ENCODE data around the gene LRRC4. TPM values are rescaled to one million over a fixed set of nuclear protein-coding genes. Genes with fewer than 3 reads are reported as not detected.

Gene LRRC4
- total RNA-seq, 2 donors from 2014 or later = 2.9 to 7.2 TPM

- H3K27ac ChIP-seq = no peak overlapping the region
Measured at GRCh38 chr7:128004623-128005022, 26.6 kb downstream of the LRRC4 start.

GRCh38 chr7:128003787-128004186, 27.4 kb downstream of the LRRC4 start:
- H3K4me1 ChIP-seq = peaks cover 3 to 41% of the 10 kb centered on the region in 2 donors
- H3K36me3 ChIP-seq = no peaks in the 10 kb centered on the region
- no peak overlapping the region for H3K4me3 ChIP-seq
- H3K27ac ChIP-seq = no peak overlapping the region
- no peak for TF ChIP-seq CTCF (IDR thresholded peaks at IDR 0.05)
- H3K27me3 ChIP-seq = no peaks in the 10 kb centered on the region
- no peaks in the 10 kb centered on the region for H3K9me3 ChIP-seq
- DNase-seq (ENCODE audit: low spot score) = no peak

More at GRCh38 chr7:128004623-128005022, 26.6 kb downstream of the LRRC4 start:
- no peak for TF ChIP-seq CTCF (IDR thresholded peaks at IDR 0.05)
- Histone ChIP-seq H3K4me1 (peaks cover 3 to 32% of the 10 kb centered on the region in 2 donors), H3K36me3 (no peaks in the 10 kb centered on the region), H3K9me3 (no peaks in the 10 kb centered on the region), H3K27me3 (no peaks in the 10 kb centered on the region), H3K4me3 (no peak overlapping the region)
- DNase-seq (ENCODE audit: low spot score) = no peak

- TF ChIP-seq CTCF (IDR thresholded peaks at IDR 0.05) = no peak
- no peak for DNase-seq (ENCODE audit: low spot score)
- no peaks in the 10 kb centered on the region for H3K9me3 ChIP-seq
- H3K27me3 ChIP-seq = no peaks in the 10 kb centered on the region
- H3K4me3 ChIP-seq = no peak overlapping the region
- H3K4me1 ChIP-seq = peaks cover 3 to 47% of the 10 kb centered on the region in 2 donors
- no peak overlapping the region for H3K27ac ChIP-seq
- no peaks in the 10 kb centered on the region for H3K36me3 ChIP-seq
Measured at GRCh38 chr7:128003167-128003566, 28.1 kb downstream of the LRRC4 start.

DNA sequence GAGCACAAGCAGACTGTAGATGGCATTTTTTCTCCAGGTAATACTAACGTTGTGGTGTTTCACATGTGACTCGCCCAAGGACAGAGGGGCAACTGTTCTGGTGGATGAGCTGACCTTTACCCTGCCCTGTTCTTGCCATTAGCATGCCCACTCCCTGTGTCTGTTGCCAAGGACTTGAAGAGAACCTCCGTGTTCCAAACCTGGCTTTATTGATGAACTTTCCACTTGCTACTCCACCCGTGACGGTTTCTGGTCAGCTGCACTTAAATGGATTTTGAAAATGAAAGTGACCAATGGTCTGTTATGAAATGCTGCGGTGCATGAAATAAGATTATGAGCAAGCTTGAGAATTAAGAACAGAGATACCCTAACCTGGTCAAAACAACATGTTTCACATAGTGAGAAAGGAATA, 30.4 kb downstream of the LRRC4 start:
- Histone ChIP-seq H3K9me3 (no peaks in the 10 kb centered on the region), H3K4me3 (no peak overlapping the region), H3K27ac (no peak overlapping the region), H3K36me3 (no peaks in the 10 kb centered on the region), H3K4me1 (peaks cover 3 to 68% of the 10 kb centered on the region in 2 donors), H3K27me3 (no peaks in the 10 kb centered on the region)
- TF ChIP-seq CTCF (IDR thresholded peaks at IDR 0.05) = no peak
- no peak for DNase-seq (ENCODE audit: low spot score)

DNA sequence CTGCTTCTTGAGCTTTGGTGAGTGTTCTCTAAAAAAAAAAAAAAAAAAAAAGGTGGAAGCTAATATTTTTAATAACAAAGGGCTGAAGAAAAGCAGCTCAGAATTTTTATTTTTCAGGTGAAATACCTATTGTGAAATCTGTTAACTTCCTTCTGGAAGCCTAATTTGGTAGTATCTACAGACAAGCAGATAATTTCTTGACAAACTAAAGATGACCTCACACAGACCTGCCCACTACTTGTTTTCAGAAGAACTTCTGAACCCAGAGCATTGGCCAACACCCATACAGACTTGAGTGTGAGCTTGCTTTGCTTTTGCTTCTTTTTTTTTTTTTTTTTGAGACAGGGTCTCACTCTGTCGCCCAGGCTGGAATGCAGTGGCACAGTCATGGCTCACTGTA, 31.2 kb downstream of the LRRC4 start:
- TF ChIP-seq CTCF (IDR thresholded peaks at IDR 0.05) = no peak
- Histone ChIP-seq H3K9me3 (no peaks in the 10 kb centered on the region), H3K27ac (no peak overlapping the region), H3K4me1 (peaks cover 0 to 76% of the 10 kb centered on the region in 2 donors), H3K27me3 (no peaks in the 10 kb centered on the region), H3K4me3 (no peak overlapping the region), H3K36me3 (no peaks in the 10 kb centered on the region)
- DNase-seq (ENCODE audit: low spot score) = no peak

- Histone ChIP-seq H3K4me3 (no peak overlapping the region), H3K36me3 (no peaks in the 10 kb centered on the region), H3K27me3 (no peaks in the 10 kb centered on the region), H3K4me1 (peaks cover 0 to 76% of the 10 kb centered on the region in 2 donors), H3K27ac (no peak overlapping the region), H3K9me3 (no peaks in the 10 kb centered on the region)
- DNase-seq (ENCODE audit: low spot score) = no peak
- no peak for TF ChIP-seq CTCF (IDR thresholded peaks at IDR 0.05)
Measured at GRCh38 chr7:127998671-127999070, 32.6 kb downstream of the LRRC4 start.
